Measurements from ENCODE around the gene SRXN1.

SRXN1 gene

GRCh38 chr20:635893-636338, 17.1 kb downstream of the SRXN1 start:
- DNase-seq (ENCODE audit: low read depth in 2 of 2): no peak

GRCh38 chr20:635028-635892, 17.7 kb downstream of the SRXN1 start:
- no peak for DNase-seq (ENCODE audit: low read depth in 2 of 2)

GRCh38 chr20:634148-634925, 18.7 kb downstream of the SRXN1 start:
- DNase-seq (ENCODE audit: low read depth in 2 of 2): no peak

- DNase-seq (ENCODE audit: low read depth in 2 of 2): no peak
Measured at GRCh38 chr20:631101-631500, 21.9 kb downstream of the SRXN1 start.

- no peak for DNase-seq (ENCODE audit: low read depth in 2 of 2)
Measured at GRCh38 chr20:626579-626978, 26.4 kb downstream of the SRXN1 start.

GRCh38 chr20:625360-625932, 27.6 kb downstream of the SRXN1 start:
- DNase-seq (ENCODE audit: low read depth in 2 of 2): no peak

- no peak for DNase-seq (ENCODE audit: low read depth in 2 of 2)
Measured at GRCh38 chr20:623704-624103, 29.3 kb downstream of the SRXN1 start.

GRCh38 chr20:623021-623420, 30.0 kb downstream of the SRXN1 start:
- DNase-seq (ENCODE audit: low read depth in 2 of 2): no peak

- DNase-seq (ENCODE audit: low read depth in 2 of 2): no peak
Measured at GRCh38 chr20:622161-622560, 30.8 kb downstream of the SRXN1 start.

- DNase-seq (ENCODE audit: low read depth in 2 of 2): no peak
Measured at GRCh38 chr20:621125-621756, 31.8 kb downstream of the SRXN1 start.

- DNase-seq (ENCODE audit: low read depth in 2 of 2): no peak
Measured at GRCh38 chr20:620246-620645, 32.8 kb downstream of the SRXN1 start.

GRCh38 chr20:618980-619379, 34.0 kb downstream of the SRXN1 start:
- no peak for DNase-seq (ENCODE audit: low read depth in 2 of 2)

- no peak for DNase-seq (ENCODE audit: low read depth in 2 of 2)
Measured at GRCh38 chr20:617934-618690, 34.9 kb downstream of the SRXN1 start.

- DNase-seq (ENCODE audit: low read depth in 2 of 2): no peak
Measured at GRCh38 chr20:615514-615913, 37.5 kb downstream of the SRXN1 start.

- DNase-seq (ENCODE audit: low read depth in 2 of 2): no peak
Measured at GRCh38 chr20:611843-612185, 41.2 kb downstream of the SRXN1 start.

- no peak for DNase-seq (ENCODE audit: low read depth in 2 of 2)
Measured at GRCh38 chr20:611047-611842, 41.8 kb downstream of the SRXN1 start.

- DNase-seq (ENCODE audit: low read depth in 2 of 2): no peak
Measured at GRCh38 chr20:610130-611046, 42.6 kb downstream of the SRXN1 start, which contains the start of gene TCF15. TSS of gene TCF15 (minus strand) at chr20:610309. CDS start at chr20:610237, 72 bp downstream.

GRCh38 chr20:609371-609964, 43.5 kb downstream of the SRXN1 start:
- no peak for DNase-seq (ENCODE audit: low read depth in 2 of 2)

- no peak for DNase-seq (ENCODE audit: low read depth in 2 of 2)
Measured at GRCh38 chr20:608970-609369, 44.0 kb downstream of the SRXN1 start.
